H1 (cell line): Measurements from ENCODE around the gene UQCRQ. TPM values are rescaled to one million over a fixed set of nuclear protein-coding genes. Genes with fewer than 3 reads are reported as not detected.

ENCODE experiments used
- CBX8 ChIP-seq: fragments of 300-800, 300-1000 bp; sonication (generic); IDR thresholded peaks from 2 replicates; pipeline ENCODE4 v1.7.1; 2016; ENCODE audit warnings: low read depth, low read length, borderline replicate concordance
- CREB1 ChIP-seq: IDR thresholded peaks from 2 replicates; pipeline ENCODE4 v1.6.1; 2012; ENCODE audit warnings: inconsistent platforms
- KDM1A ChIP-seq: fragments of 200-600, 300-600 bp; sonication (generic); IDR thresholded peaks from 2 replicates; pipeline ENCODE4 v1.7.1; 2016; ENCODE audit warnings: mild to moderate bottlenecking, low read length, borderline replicate concordance
- NRF1 ChIP-seq: IDR thresholded peaks from 2 replicates; pipeline ENCODE4 v1.6.1; 2011; ENCODE audit warnings: mild to moderate bottlenecking, low read depth, low read length, improper control_type of control experiment
- SIN3A ChIP-seq, 2 experiments: IDR thresholded peaks in 1 of 2; conservative IDR thresholded peaks in 1 of 2; 2 replicates each; pipeline ENCODE4 v1.6.1; 2011 to 2012; ENCODE audit warnings: low read length in 2 of 2, improper control_type of control experiment in 1 of 2, low read depth in 1 of 2, mild to moderate bottlenecking in 1 of 2
- SIRT6 ChIP-seq: IDR thresholded peaks from one replicate; pipeline ENCODE4 v1.7.1; 2012; ENCODE audit warnings: low read length, inconsistent platforms
- TCF12 ChIP-seq: IDR thresholded peaks from 2 replicates; pipeline ENCODE4 v1.6.1; 2011; ENCODE audit warnings: low read depth, mild to moderate bottlenecking, low read length
- polyA plus RNA-seq, 7 experiments: library from polyadenylated mRNA; depleted of rRNA in 3 of 7; stranded (reverse) in 5 of 7; unstranded in 2 of 7; fragments of >200 nt in 5 of 7; fragments of 200-250 nt in 2 of 7; gene quantifications; 1 replicate in 5 of 7; 2 replicates in 1 of 7; 4 replicates in 1 of 7; pipeline versions ENCODE4 v1.2.1 to v1.2.3, GENCODE V29; 2011 to 2013; ENCODE audit warnings: missing spikeins in 2 of 7, mixed read lengths in 2 of 7
- total RNA-seq: library from RNA; stranded (reverse); fragmentation: NEBNext Ultra II Directional; extraction: Animal tissue kit (Norgen Biotek cat#: 25700); gene quantifications from 2 replicates; pipeline ENCODE4 v1.2.1, GENCODE V29; 2021
- TF ChIP-seq, protein P1 (sequence below): fragments of 300-600 bp; sonication (generic); IDR thresholded peaks from 2 replicates; pipeline ENCODE4 v1.7.1; 2012; ENCODE audit warnings: low read length, moderate library complexity, mild to moderate bottlenecking, inconsistent platforms; ENCODE audit not compliant: insufficient replicate concordance
- TF ChIP-seq, protein P2 (sequence below): IDR thresholded peaks from 2 replicates; pipeline ENCODE4 v1.6.1; 2011; ENCODE audit warnings: low read length, improper control_type of control experiment

The UQCRQ gene
- total and polyA plus RNA-seq, 2 of the 8 experiments (the other 6 are each of a cell fraction or from before 2014, with no cell fraction given) = 177 to 293 TPM

GRCh38 chr5:132886064-132886823 is 19.8 kb downstream of the UQCRQ start (continued):
- TF ChIP-seq, protein P1, sequence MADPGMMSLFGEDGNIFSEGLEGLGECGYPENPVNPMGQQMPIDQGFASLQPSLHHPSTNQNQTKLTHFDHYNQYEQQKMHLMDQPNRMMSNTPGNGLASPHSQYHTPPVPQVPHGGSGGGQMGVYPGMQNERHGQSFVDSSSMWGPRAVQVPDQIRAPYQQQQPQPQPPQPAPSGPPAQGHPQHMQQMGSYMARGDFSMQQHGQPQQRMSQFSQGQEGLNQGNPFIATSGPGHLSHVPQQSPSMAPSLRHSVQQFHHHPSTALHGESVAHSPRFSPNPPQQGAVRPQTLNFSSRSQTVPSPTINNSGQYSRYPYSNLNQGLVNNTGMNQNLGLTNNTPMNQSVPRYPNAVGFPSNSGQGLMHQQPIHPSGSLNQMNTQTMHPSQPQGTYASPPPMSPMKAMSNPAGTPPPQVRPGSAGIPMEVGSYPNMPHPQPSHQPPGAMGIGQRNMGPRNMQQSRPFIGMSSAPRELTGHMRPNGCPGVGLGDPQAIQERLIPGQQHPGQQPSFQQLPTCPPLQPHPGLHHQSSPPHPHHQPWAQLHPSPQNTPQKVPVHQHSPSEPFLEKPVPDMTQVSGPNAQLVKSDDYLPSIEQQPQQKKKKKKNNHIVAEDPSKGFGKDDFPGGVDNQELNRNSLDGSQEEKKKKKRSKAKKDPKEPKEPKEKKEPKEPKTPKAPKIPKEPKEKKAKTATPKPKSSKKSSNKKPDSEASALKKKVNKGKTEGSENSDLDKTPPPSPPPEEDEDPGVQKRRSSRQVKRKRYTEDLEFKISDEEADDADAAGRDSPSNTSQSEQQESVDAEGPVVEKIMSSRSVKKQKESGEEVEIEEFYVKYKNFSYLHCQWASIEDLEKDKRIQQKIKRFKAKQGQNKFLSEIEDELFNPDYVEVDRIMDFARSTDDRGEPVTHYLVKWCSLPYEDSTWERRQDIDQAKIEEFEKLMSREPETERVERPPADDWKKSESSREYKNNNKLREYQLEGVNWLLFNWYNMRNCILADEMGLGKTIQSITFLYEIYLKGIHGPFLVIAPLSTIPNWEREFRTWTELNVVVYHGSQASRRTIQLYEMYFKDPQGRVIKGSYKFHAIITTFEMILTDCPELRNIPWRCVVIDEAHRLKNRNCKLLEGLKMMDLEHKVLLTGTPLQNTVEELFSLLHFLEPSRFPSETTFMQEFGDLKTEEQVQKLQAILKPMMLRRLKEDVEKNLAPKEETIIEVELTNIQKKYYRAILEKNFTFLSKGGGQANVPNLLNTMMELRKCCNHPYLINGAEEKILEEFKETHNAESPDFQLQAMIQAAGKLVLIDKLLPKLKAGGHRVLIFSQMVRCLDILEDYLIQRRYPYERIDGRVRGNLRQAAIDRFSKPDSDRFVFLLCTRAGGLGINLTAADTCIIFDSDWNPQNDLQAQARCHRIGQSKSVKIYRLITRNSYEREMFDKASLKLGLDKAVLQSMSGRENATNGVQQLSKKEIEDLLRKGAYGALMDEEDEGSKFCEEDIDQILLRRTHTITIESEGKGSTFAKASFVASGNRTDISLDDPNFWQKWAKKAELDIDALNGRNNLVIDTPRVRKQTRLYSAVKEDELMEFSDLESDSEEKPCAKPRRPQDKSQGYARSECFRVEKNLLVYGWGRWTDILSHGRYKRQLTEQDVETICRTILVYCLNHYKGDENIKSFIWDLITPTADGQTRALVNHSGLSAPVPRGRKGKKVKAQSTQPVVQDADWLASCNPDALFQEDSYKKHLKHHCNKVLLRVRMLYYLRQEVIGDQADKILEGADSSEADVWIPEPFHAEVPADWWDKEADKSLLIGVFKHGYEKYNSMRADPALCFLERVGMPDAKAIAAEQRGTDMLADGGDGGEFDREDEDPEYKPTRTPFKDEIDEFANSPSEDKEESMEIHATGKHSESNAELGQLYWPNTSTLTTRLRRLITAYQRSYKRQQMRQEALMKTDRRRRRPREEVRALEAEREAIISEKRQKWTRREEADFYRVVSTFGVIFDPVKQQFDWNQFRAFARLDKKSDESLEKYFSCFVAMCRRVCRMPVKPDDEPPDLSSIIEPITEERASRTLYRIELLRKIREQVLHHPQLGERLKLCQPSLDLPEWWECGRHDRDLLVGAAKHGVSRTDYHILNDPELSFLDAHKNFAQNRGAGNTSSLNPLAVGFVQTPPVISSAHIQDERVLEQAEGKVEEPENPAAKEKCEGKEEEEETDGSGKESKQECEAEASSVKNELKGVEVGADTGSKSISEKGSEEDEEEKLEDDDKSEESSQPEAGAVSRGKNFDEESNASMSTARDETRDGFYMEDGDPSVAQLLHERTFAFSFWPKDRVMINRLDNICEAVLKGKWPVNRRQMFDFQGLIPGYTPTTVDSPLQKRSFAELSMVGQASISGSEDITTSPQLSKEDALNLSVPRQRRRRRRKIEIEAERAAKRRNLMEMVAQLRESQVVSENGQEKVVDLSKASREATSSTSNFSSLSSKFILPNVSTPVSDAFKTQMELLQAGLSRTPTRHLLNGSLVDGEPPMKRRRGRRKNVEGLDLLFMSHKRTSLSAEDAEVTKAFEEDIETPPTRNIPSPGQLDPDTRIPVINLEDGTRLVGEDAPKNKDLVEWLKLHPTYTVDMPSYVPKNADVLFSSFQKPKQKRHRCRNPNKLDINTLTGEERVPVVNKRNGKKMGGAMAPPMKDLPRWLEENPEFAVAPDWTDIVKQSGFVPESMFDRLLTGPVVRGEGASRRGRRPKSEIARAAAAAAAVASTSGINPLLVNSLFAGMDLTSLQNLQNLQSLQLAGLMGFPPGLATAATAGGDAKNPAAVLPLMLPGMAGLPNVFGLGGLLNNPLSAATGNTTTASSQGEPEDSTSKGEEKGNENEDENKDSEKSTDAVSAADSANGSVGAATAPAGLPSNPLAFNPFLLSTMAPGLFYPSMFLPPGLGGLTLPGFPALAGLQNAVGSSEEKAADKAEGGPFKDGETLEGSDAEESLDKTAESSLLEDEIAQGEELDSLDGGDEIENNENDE = no peak
- TF ChIP-seq SIRT6 = no peak
- TF ChIP-seq, protein P2, sequence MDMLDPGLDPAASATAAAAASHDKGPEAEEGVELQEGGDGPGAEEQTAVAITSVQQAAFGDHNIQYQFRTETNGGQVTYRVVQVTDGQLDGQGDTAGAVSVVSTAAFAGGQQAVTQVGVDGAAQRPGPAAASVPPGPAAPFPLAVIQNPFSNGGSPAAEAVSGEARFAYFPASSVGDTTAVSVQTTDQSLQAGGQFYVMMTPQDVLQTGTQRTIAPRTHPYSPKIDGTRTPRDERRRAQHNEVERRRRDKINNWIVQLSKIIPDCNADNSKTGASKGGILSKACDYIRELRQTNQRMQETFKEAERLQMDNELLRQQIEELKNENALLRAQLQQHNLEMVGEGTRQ = no peak
- TF ChIP-seq NRF1 = no peak
- no peak for TF ChIP-seq KDM1A
- no peak for TF ChIP-seq SIN3A (conservative IDR thresholded peaks at IDR 0.05 in 1 of 2, IDR thresholded peaks at IDR 0.05 in 1 of 2; ENCODE audit: low read depth in 1 of 2, low read length in 2 of 2)
- TF ChIP-seq TCF12 = no peak
- no peak for TF ChIP-seq CREB1
- no peak for TF ChIP-seq CBX8
